Loucy (cell line): Measurements from ENCODE around the gene PPFIBP1.

Experiments used
- H2AFZ ChIP-seq: fragments of 200-600 bp; sonication (generic); 2 replicates; pipeline ENCODE4 v1.6.0; 2016; ENCODE audit warnings: antibody characterized with exemption, mild to moderate bottlenecking, low read length, moderate library complexity
- H3F3A ChIP-seq: fragments of 200-600 bp; 2 replicates; pipeline ENCODE4 v1.6.0; 2016; ENCODE audit warnings: antibody characterized with exemption, low read depth, mild to moderate bottlenecking
- H3K27me3 ChIP-seq: fragments of 200-600 bp; sonication (generic); 2 replicates; pipeline ENCODE4 v1.6.1; 2014; ENCODE audit warnings: low read length, mild to moderate bottlenecking; ENCODE audit not compliant: insufficient read depth, poor library complexity, severe bottlenecking
- H3K36me3 ChIP-seq: fragments of 200-600 bp; sonication (generic); 2 replicates; pipeline ENCODE4 v1.6.1; 2016; ENCODE audit warnings: low read length; ENCODE audit not compliant: insufficient read depth
- H3K4me1 ChIP-seq: fragments of 200-600 bp; sonication (generic); 2 replicates; pipeline ENCODE4 v1.5.1; 2014; ENCODE audit warnings: low read length, mild to moderate bottlenecking; ENCODE audit not compliant: insufficient read depth, poor library complexity, severe bottlenecking
- H3K4me2 ChIP-seq: fragments of 200-600 bp; sonication (generic); 2 replicates; pipeline ENCODE4 v1.6.0; 2014; ENCODE audit warnings: antibody characterized with exemption, low read length, low read depth, mild to moderate bottlenecking; ENCODE audit not compliant: poor library complexity, severe bottlenecking
- H3K4me3 ChIP-seq: fragments of 200-600 bp; sonication (generic); 2 replicates; pipeline ENCODE4 v1.5.1; 2014; ENCODE audit warnings: low read length, mild to moderate bottlenecking, mixed read lengths; ENCODE audit not compliant: poor library complexity, severe bottlenecking
- H3K79me2 ChIP-seq: fragments of 200-600 bp; sonication (generic); 2 replicates; pipeline ENCODE4 v1.6.1; 2014; ENCODE audit warnings: low read length; ENCODE audit not compliant: insufficient read depth
- H3K9ac ChIP-seq: fragments of 200-600 bp; sonication (generic); 2 replicates; pipeline ENCODE4 v1.6.0; 2014; ENCODE audit warnings: mild to moderate bottlenecking, low read depth, low read length, moderate library complexity; ENCODE audit not compliant: poor library complexity, severe bottlenecking
- H3K9me2 ChIP-seq: fragments of 200-600 bp; sonication (generic); replicated peaks from 2 replicates; pipeline ENCODE4 v1.6.1; 2016; ENCODE audit warnings: low read depth, low read length, mixed read lengths
- H3K9me3 ChIP-seq: fragments of 200-600 bp; sonication (generic); 2 replicates; pipeline ENCODE4 v1.6.1; 2014; ENCODE audit warnings: mild to moderate bottlenecking, antibody characterized with exemption, low read length, low read depth; ENCODE audit not compliant: insufficient read depth
- H4K20me1 ChIP-seq: fragments of 200-600 bp; sonication (generic); 2 replicates; pipeline ENCODE4 v1.6.0; 2014; ENCODE audit warnings: antibody characterized with exemption, low read length, mild to moderate bottlenecking; ENCODE audit not compliant: insufficient read depth, poor library complexity, severe bottlenecking
- EZH2phosphoT487 ChIP-seq: fragments of 200-600 bp; IDR thresholded peaks from 2 replicates; pipeline ENCODE4 v1.6.1; 2018; ENCODE audit warnings: antibody characterized with exemption, mild to moderate bottlenecking, moderate library complexity, borderline replicate concordance
- TF ChIP-seq, protein P1 (sequence below): fragments of 200-600 bp; sonication (generic); conservative IDR thresholded peaks from 2 replicates; pipeline ENCODE4 v1.5.1; 2014; ENCODE audit warnings: mild to moderate bottlenecking, antibody characterized with exemption, low read length

The PPFIBP1 gene

DNA sequence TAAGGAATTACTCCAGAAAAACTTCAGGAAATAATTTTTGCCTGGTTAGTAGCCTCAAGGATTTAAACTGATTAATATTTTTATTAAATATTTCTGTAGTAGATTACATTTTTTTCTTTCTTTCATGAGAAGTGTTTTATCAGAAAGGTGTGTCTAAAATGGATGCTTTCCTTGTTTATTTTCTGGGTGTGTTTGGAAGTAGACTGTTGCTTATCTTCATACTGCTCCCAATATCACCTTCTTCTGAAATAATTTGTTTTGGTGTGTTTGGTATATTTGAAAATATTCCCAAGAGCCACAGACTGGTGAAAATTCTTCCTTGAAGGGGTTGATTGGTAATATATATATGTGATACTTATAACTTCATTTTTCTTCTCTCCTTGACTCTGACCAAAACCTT lies 162.1 kb downstream of the PPFIBP1 start:
- Histone ChIP-seq H3K36me3 (peaks cover 19% of the 10 kb centered on the region; the same call in 1 of the 2 replicates), H3K4me3 (no peak overlapping the region), H3K4me2 (no peak overlapping the region), H3K9ac (no peak overlapping the region), H2AFZ (no peak overlapping the region), H3K4me1 (no peaks in the 10 kb centered on the region), H4K20me1 (no peaks in the 10 kb centered on the region), H3K27me3 (no peaks in the 10 kb centered on the region), H3K9me2 (no peaks in the 10 kb centered on the region; the same call in 1 of the 2 replicates), H3F3A (no peaks in the 10 kb centered on the region), H3K9me3 (no peaks in the 10 kb centered on the region), H3K79me2 (no peaks in the 10 kb centered on the region)
- no peak for TF ChIP-seq EZH2phosphoT487
- TF ChIP-seq, protein P1, sequence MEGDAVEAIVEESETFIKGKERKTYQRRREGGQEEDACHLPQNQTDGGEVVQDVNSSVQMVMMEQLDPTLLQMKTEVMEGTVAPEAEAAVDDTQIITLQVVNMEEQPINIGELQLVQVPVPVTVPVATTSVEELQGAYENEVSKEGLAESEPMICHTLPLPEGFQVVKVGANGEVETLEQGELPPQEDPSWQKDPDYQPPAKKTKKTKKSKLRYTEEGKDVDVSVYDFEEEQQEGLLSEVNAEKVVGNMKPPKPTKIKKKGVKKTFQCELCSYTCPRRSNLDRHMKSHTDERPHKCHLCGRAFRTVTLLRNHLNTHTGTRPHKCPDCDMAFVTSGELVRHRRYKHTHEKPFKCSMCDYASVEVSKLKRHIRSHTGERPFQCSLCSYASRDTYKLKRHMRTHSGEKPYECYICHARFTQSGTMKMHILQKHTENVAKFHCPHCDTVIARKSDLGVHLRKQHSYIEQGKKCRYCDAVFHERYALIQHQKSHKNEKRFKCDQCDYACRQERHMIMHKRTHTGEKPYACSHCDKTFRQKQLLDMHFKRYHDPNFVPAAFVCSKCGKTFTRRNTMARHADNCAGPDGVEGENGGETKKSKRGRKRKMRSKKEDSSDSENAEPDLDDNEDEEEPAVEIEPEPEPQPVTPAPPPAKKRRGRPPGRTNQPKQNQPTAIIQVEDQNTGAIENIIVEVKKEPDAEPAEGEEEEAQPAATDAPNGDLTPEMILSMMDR, result no peak

DNA sequence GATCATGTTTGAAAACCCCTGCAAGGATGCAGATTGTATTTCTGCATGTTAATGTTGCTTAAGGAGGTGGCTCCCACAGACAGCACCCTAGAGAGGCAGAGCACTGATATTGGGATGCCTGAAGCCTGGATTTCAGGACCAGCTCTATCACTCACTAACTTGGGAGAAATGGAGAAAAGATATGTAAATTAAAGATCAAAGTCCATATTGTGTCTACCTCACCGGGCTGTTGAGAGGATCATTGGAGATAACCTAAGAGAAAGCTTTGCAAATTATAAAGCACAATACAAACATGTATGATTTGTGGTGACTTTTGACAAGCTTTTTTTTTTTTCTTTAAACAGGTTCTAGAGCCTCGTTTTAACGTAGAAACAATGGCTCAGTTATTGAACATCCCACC lies 164.7 kb downstream of the PPFIBP1 start:
- no peaks in the 10 kb centered on the region for H4K20me1 ChIP-seq
- H2AFZ ChIP-seq, result no peak overlapping the region
- H3K27me3 ChIP-seq, result no peaks in the 10 kb centered on the region
- no peaks in the 10 kb centered on the region for H3F3A ChIP-seq
- H3K4me3 ChIP-seq, result no peak overlapping the region
- H3K79me2 ChIP-seq, result no peaks in the 10 kb centered on the region
- H3K9me2 ChIP-seq, result no peaks in the 10 kb centered on the region
- peaks cover 32% of the 10 kb centered on the region; the same call in 1 of the 2 replicates for H3K36me3 ChIP-seq
- no peak for TF ChIP-seq EZH2phosphoT487
- TF ChIP-seq, protein P1, result no peak
- H3K9ac ChIP-seq, result no peak overlapping the region
- H3K9me3 ChIP-seq, result no peaks in the 10 kb centered on the region
- H3K4me2 ChIP-seq, result no peak overlapping the region
- no peaks in the 10 kb centered on the region for H3K4me1 ChIP-seq

DNA sequence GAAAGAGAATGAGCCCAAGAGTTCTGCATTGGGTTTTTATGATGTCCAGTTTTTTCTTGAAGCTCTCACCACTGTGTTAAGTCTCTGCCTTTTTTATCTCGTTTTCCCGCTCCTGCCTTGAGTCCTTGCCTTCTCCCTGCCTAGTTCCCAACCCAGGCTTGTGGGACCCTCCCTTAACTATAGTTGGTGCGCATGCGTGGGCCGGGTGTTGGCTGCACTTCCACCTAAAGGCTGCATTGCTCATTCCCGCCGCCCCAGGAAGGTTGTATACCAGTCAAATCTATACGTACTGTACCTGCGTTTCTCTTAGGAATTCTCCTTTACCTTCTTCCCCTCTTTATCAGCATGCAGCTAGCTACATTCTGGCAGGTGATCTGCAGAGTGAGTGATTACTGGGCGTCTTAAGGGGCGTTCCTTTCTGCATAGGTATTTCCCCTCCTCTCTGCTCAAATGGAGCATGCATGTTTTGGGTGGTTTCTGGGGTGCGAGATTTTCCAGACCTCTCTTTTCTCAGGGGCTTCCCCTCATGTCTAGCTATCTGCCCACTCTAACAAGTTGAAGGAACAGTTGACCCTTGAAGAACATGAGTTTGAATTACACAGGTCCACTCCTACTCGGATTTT lies 165.7 kb downstream of the PPFIBP1 start:
- Histone ChIP-seq H3K79me2 (no peaks in the 10 kb centered on the region), H3K36me3 (peaks cover 32% of the 10 kb centered on the region; the same call in 1 of the 2 replicates), H4K20me1 (no peaks in the 10 kb centered on the region), H2AFZ (no peak overlapping the region), H3K4me3 (no peak overlapping the region), H3K27me3 (no peaks in the 10 kb centered on the region), H3K9me3 (no peaks in the 10 kb centered on the region), H3F3A (no peaks in the 10 kb centered on the region), H3K4me1 (no peaks in the 10 kb centered on the region), H3K9me2 (no peaks in the 10 kb centered on the region), H3K9ac (no peak overlapping the region), H3K4me2 (no peak overlapping the region)
- no peak for TF ChIP-seq EZH2phosphoT487
- TF ChIP-seq, protein P1, result no peak
